HG03521 (cell line): ENCODE measurements around the gene EFTUD2.

ENCODE experiments used
- ATAC-seq: cut with Tn5 transposase; IDR thresholded peaks from one replicate; pipeline ENCODE4 v1.9.1; 2021; ENCODE audit warnings: mild to moderate bottlenecking, moderate library complexity; ENCODE audit not compliant: unreplicated experiment

EFTUD2 gene

DNA sequence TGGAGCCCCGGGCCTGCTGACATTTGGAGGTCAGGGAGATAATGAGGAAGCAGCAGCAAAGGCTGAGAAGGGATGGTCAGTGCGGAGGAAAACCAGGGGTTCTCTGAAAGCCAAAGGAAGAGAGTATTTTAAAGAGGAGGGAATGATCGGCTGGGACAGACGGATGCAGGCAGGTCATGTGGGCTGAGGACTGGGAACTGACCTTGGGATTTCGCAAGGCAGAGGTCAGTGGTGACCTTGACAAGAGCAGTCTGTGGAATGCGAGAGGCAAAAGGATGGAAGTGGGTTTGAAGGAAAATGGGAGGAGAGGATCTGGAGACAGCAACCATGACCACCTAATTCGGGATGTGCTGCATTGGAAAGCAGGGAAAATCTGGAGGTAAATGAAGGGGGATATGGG is 10.2 kb downstream of the EFTUD2 start:
- no peak for ATAC-seq

DNA sequence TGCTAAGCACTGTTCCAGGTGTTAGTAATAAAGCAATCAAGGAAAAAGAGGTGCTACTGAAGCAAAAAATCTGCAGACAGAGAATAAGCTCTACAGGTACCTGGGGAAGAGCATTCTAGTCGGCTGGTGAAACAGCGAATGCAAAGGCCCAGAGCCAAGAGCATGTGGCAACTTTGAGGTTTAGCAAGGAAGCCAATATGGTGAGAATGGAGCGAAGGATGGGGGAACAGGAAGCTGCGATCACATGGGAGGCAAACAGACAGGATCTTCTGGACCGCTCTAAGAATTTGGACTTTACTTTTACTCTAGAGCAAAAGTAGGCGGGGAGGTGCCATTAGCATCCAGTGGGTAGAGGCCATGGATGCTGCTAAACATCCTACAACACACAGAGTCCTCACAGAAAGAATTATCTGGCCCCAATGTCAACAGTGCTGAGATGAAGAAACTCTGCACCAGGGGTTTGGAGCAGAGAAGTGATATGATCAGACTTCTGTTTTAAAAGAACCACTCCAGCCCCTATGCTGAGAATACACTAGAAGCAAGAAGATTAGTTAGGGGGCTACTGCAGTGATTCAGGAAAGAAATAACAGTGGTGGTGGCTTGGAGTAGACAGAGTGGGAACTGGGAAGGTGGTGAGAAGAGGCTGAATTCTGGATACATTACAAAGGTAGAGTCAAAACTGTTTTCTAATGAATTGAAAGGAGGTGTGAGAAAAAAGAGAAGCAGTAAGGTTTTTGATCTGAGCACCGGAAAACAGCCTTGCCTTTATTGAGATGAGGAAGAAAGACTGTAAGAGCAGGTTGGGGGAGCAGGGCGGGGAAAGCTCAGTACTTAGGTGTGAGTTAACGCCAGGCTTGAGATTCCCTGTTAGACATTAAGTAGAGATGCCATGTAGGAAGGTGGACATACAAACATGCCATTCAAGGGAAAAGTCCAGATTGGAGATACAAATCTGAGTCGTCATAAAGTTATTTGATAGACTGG is 11.0 kb downstream of the EFTUD2 start:
- no peak for ATAC-seq

DNA sequence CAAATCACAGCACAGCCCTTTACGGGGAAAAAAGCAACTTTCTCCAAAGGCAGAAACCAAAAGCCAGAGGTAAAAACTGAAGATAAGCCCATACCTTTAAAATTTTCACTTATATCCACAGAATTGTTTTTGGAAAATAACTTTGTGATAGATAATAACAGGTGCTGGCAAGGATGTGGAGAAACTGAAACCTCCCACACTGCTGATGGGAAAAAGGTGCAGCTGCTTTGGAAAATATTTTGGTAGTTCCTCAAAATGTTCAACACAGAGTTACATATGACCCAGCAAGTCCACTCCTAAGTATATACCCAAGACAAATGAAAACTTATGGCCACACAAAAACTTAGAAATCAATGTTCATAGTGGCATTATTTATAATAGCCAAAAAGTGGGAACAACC is 12.2 kb downstream of the EFTUD2 start:
- ATAC-seq, result no peak

DNA sequence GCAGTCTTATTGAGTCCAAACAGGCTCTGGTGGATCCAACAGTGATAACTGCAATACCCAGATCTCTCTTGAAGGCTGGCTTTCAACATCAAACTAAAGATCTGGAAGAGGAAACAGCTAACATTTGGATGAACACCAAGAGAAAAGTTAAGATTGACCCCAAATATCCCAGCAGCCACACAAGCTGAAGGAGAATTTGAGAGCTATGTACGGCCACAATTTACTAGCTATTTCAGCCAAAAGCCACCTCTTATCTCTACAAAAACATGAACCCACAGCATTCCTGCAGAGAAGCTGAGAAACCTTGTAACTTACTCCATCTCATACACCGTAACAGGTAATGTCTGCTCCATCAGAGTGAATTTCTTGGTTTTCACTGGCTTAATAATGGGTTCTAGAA is 14.3 kb downstream of the EFTUD2 start:
- no peak for ATAC-seq

DNA sequence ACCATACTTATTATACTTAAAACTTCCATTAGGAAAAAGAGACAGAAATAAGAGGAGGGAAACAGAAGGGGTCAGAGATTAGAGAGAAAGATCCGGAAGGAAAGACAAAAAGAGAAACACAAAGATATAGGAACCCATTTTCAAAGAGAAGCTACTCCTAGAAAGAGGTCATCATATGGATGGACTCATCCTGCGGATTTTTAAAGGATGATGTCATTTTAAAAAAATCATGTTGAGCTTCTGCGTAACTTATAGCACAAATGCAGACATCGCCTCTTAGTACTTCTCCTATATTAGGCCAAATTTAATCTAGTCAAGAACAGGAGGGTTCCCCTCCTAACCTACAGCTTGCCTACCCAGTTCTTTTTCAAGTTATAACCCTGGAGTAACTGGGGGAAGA is 18.1 kb downstream of the EFTUD2 start:
- no peak for ATAC-seq

DNA sequence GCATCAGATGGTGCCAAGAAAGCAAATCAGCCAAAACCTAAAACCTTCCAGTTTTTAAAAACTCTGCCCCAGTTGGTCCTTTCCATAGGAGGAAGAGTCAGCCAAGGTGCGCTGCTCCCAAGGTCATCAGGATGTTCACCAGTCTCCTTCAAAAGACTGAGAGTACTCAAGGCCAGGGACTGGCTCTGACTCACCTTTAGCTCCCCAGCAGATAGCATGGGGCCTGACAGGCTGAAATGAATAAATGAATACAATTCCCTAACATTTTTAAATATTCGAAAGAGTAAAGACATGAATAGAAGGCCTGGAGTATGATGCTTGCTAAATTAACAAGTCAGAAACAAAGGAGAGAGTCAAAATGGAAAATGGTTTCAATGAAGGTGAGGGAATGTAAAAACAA is 19.2 kb downstream of the EFTUD2 start:
- no peak for ATAC-seq

DNA sequence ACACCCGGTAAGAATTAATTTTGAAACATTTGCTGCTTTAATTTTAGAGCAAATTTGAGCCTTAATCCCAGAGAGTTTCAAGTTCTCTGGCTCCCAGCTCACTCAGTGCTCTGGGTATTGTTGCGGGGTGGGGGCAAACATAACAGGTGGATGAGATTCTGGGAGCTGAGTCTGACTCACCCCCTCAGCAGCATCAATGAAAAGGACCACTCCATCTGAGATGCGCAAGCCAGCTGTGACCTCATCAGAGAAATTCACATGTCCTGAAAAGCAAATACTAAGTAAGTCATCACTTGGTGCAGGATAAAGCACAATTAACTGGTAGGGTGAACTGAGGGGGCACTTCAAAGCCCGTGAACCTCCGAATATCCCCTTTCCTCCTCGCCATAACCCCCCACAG is 19.9 kb downstream of the EFTUD2 start:
- no peak for ATAC-seq

DNA sequence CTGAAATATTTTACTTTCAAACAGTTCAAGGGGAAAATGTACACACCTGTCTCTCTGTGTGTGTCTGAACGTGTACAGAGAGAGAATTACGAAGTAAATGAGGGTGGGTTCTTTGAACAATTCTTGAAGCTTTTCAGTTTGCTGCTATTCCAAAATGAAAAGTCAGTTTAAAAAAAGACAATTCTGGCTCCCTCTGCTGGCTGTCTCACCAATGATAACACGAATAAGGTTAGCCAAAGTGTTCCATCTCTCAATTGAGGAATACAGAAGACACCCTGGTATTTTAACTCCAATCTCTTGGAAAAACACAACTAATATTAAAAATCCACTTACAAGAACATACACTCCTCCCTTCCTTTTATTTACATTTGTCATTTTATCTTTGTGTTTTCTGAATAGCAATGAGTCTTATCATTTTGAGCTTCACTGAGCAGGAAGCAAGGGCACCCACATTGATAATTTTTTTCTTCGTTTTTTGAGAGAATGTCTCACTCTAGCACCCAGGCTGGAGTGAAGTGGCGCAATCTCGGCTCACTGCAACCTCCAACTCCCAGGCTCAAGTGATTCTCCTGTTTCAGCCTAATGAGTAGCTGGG is 20.5 kb downstream of the EFTUD2 start:
- ATAC-seq, result no peak

DNA sequence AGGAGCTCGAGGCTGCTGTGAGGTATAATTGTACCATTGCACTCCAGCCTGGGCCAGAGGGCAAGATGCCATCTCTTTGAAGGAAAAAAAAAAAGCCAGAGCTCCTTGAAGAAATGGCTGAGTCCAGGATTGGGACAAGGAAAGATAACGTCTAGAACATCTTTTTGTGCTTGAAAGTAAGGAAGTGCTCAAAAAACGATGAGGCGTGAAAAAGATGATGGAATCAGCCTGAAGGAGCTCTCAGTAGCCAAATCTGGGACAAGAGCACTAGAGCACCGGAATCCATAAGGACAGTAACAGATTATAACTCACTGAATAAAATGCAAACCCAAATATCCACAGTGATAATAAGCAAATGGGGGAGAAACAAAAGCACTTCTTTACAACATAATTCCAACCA is 22.1 kb downstream of the EFTUD2 start:
- no peak for ATAC-seq

DNA sequence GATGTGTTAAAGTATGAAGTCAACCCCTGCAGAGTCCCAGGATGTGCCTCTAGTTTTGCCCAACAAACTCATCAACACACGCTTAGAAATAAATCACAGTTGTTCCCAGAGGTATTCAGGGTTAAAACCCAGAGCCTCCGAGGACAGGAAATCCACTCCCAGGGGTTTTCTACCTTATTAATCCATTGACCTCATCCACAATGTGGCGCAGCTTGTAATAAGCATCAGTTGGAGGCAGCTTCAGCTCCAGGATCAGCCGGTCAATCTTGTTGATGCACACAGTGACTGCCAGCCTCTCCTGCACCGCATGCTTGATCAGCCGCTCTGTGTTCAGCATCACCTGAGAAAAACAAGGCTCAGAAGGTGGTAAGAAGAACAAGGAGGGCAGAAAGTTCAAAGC is 23.5 kb downstream of the EFTUD2 start:
- ATAC-seq, result no peak

DNA sequence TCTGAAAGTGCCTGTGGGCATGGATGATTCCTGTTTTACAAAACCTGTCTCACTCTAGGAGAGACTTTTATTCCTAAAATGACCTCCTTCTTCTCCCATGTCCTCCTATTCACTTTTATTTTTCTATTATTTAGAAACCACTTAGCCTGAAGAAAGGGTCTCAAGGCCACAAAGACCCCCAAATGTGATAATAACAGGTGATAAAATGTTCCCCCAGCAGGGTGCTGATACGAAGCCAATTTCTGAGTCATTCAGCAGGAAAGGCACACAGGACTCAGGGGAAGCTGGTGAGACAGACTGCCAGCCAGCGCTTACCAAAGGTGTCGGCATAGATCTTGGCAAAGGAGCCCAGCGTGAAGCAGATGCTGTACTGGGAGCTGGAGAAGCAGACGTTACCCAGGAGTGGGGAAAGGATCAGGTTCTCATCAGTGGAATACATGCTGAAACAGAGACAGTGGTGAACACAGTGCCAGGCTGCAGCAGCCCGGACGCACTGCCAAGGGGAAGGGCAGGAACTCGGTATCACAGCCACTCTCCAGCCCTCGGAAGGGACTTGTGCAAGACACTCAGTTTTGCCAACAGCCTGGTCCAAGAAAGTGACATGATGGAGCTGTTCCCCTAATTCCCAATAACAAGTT is 27.0 kb downstream of the EFTUD2 start:
- no peak for ATAC-seq

DNA sequence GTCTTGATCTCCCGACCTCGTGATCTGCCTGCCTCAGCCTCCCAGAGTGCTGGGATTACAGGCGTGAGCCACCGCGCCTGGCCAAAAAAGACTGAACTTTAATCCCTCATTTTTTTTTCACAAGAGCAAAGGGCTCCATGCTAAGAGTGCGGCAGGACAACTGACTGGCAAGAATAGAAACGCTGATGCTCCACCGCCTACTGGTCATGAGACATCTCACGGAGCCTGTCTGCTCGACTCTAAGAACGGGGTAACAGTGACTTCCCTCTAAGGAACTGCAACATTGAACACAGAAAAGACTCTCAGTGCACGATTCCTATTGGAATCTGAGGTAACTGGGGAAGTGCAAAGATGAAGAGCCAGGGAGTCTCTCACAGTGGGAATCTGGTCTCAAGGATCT is 27.7 kb downstream of the EFTUD2 start:
- no peak for ATAC-seq

DNA sequence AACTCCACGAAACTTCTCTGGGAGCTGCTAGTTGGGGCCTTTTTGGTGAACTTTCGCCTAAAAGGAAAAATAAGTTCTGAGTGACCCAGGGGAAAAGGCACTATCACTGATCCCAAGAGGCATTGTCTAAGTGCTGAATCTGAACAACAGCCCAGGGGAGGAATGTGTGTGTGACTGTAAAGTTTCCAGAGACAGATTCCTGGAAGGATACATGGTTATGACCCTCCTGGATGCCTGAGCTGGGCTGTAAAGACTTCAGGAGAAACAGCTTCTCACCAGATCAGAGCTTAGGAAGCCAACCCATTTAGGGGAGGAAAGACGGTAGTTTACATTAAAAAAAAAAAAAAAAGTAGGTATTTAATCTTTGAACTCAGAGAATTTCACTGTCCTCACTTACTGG is 31.4 kb downstream of the EFTUD2 start:
- no peak for ATAC-seq

DNA sequence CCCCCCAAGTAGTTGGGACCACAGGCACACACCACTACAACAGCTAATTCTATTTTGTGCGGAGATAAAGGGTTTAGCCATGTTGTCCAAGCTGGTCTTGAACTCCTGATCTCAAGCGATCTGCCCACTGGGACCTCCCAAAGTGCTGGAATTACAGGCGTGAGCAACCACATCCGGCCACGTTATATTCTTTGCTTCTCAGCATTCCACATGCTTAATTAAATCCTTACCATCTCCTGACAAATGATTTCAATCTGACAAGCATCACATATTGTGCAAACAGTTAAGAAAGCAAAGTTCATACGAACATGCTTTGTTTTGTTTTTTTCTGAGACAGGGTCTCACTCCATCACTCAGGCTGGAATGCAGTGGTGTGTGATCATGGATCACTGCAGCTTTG is 33.3 kb downstream of the EFTUD2 start:
- ATAC-seq, result no peak

DNA sequence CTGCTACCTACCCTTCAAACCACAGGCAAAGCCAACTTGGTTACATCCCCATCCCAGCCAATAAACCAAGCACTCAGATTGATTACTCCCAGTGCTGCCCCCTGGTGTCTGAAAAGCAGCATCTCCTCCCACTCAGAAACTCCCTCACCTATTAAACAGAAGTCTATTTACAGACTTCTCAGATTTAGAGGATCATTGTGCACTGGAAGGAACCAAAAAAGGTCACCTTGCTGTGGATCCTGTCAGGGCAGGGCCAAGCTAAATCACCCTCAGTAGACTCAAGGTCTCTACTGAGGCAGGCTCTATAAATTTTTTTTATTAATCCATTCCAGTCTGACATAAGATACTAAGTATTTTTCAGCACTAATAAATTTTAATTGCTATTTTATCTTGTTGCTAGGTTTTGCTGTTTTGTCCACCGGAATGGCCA is 34.0 kb downstream of the EFTUD2 start:
- no peak for ATAC-seq

DNA sequence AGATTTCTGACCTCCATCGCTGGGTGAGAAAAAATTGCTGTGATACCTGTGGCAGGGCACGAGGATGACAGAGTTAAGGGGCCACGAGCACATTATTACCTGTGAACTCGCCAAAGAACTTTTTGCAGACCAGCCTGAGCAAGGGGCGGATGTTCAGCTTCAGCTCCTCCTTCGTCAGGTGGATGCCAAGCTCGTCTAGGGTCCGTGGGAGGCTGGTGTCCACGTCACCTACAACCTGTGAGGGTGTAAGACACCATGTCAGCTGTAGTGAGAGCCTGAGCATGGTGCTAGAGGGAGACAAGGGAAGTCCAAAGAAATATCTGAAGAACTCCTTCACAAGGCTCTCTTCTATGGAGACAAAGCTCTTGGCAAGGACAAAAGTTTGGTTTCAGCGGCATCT is 34.4 kb downstream of the EFTUD2 start:
- ATAC-seq, result no peak

DNA sequence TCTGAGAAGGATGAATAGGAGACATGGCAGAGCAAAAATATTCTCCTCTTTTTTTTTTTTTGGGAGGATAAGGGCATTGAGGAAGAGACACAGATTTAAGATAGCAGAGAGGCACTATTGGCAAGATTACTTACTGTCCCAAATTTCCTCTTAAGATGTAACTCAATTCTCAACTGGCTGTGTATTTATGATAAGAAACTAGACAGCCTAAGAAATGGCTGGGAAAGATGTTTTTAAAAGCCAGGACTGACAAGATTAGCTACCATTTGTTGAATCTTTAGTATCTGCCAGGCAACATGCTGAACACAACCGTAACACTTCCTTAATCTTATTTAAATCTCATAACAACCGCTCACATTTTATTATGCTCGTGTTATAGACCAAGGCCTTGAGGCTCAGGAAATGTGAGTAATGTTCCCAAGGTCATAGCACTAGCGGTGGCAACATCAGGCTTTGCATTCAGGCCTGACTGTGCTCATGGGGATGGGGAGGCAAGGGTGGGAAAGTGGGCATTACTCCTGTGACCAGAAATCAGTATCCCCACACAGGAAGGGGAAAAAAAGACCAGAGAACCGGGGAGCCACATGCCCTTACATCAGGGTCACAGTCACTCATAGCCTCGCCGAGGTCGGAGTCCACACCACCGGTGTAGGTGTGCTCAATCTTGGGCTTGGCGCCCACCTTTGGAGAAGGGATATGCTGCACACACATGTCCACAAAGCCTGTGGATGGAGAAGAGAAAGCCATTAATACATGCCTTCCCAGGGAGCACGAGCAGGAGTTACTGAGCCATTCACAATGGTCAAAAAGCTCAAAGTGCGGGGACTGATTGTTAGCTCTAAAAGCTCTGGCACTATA is 36.0 kb downstream of the EFTUD2 start:
- ATAC-seq, result no peak

DNA sequence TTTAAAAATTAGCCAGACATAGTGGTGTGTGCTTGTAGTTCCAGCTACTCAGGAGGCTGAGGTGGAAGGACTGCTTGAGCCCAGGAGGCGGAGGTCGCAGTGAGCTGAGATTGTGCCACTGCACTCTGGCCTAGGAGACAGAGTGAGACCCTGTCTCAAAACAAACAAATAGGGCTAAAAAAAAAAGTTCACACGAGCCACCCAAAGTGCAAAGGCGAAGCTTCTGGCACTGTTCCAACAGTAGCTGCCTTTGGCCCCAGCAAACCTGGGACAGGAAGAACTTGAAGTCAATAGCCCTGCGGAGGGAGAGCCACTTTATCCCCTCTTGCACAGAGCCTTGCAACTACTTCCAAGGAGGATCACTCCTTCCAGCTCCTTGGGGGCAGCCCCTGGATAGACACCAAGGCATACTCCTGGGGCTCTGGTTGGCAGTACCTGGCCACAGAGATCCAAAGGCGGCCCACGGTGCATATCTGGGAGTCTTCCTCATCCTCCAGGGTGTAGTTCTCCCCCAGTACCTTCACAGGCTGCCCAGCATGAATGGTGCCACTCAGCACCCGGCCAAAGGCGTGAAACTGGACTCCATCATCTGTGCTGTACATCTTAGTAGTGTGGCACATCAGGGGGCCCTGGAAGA is 36.8 kb downstream of the EFTUD2 start:
- no peak for ATAC-seq

DNA sequence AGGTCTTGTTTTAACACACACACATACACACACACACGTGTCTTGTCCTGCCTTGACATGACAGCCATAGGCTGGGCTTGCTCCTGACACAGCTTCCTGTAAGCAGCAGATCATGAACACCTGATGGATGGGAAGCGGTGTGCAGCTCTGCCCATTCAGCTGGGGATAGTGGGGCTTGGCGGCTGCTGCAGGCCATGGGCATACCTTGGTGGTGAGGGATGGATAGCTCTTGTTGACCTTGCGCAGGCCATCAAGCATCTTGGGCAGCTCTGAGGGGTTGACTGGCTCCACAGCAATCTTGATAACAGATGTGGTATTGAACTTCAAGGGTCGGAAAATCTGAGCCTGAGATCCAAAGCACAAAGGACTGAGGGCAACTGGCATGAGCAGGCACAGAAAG is 39.5 kb downstream of the EFTUD2 start:
- no peak for ATAC-seq

DNA sequence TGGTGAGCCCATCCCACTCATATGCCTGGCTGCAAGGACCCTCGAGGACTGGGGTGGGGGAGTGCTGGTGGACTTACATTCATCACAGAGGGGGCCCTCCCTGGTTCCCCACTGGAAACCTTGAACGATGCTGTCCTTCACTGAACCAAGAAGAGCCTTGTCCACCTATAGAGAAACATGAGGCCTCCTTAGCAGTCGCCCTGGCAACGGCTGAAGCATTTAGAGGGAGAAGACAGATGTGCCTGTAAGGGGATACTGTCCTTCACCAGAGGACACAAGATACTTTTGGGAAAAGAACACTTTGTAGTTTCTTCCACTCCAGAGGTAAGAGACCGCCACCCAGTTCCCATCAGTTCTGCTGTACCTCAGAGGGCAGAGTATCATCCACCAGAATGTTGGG is 45.1 kb downstream of the EFTUD2 start:
- ATAC-seq, result no peak

DNA sequence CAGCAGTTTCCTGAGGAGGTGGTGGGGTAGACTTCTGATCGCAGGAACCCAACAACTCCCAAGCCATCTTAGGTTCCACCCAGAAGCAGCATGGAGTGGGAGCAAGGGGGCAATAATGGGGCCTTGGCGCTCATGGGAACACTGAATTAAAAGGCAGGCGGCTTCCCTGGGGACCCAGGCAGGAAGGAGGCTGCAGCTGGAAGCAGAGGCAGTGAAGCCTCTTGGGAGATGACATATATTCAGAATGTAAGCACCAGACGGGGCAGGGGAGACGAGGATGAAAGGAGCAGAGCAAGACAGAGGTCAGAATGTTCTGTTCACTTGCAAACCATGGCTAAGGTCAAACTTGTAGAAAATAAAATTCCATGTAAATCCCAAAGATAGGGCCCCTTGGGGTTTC is 48.6 kb downstream of the EFTUD2 start:
- no peak for ATAC-seq
